Hepatocyte (in vitro differentiated cells): Measurements from ENCODE around the gene KSR1. TPM values are rescaled to one million over a fixed set of nuclear protein-coding genes. Genes with fewer than 3 reads are reported as not detected.
"Not testable (repeated sequence)": the region's sequence is repeated elsewhere in the genome, so short reads cannot be mapped to it uniquely, and the experiment has no call there.

Experiments used
- DNase-seq: peaks from one replicate; pipeline ENCODE4 v3.0.0-alpha.2; 2016; ENCODE audit warnings: low spot score
- H2AFZ ChIP-seq: fragments of 200-600 bp; sonication (generic); 2 replicates; pipeline ENCODE4 v1.6.0; 2016; ENCODE audit warnings: antibody characterized with exemption, mild to moderate bottlenecking
- H3K27ac ChIP-seq: fragments of 200-600 bp; sonication (generic); 2 replicates; pipeline ENCODE4 v1.5.1; 2016; ENCODE audit warnings: mild to moderate bottlenecking
- H3K27me3 ChIP-seq: fragments of 200-600 bp; sonication (generic); 2 replicates; pipeline ENCODE4 v1.6.1; 2016
- H3K36me3 ChIP-seq: fragments of 200-600 bp; sonication (generic); replicated peaks from 2 replicates; pipeline ENCODE4 v1.5.1; 2016; ENCODE audit warnings: low read depth; ENCODE audit not compliant: insufficient read depth
- H3K4me1 ChIP-seq: fragments of 200-600 bp; sonication (generic); 2 replicates; pipeline ENCODE4 v1.5.1; 2016; ENCODE audit warnings: mild to moderate bottlenecking, moderate library complexity; ENCODE audit not compliant: insufficient read depth
- H3K4me2 ChIP-seq: fragments of 200-600 bp; sonication (generic); 2 replicates; pipeline ENCODE4 v1.6.0; 2016
- H3K4me3 ChIP-seq: fragments of 200-600 bp; sonication (generic); 2 replicates; pipeline ENCODE4 v1.5.1; 2016; ENCODE audit warnings: mild to moderate bottlenecking
- H3K79me2 ChIP-seq: fragments of 200-600 bp; sonication (generic); 2 replicates; pipeline ENCODE4 v1.6.0; 2017; ENCODE audit warnings: mild to moderate bottlenecking
- H3K9me2 ChIP-seq: fragments of 200-600 bp; sonication (generic); replicated peaks from 2 replicates; pipeline ENCODE4 v1.6.0; 2017; ENCODE audit warnings: mild to moderate bottlenecking; ENCODE audit not compliant: insufficient read depth
- H3K9me3 ChIP-seq: fragments of 200-600 bp; sonication (generic); 2 replicates; pipeline ENCODE4 v1.5.1; 2016; ENCODE audit warnings: low read depth, mild to moderate bottlenecking
- H4K20me1 ChIP-seq: fragments of 200-600 bp; sonication (generic); 2 replicates; pipeline ENCODE4 v1.6.0; 2016; ENCODE audit warnings: mild to moderate bottlenecking; ENCODE audit not compliant: insufficient read depth, poor library complexity, severe bottlenecking
- CTCF ChIP-seq: fragments of 200-600 bp; sonication (generic); IDR thresholded peaks from 2 replicates; pipeline ENCODE4 v1.5.1; 2016; ENCODE audit warnings: antibody characterized with exemption, mild to moderate bottlenecking; ENCODE audit not compliant: poor library complexity
- EZH2 ChIP-seq: fragments of 200-600 bp; sonication (generic); IDR thresholded peaks from 2 replicates; pipeline ENCODE4 v1.6.1; 2016; ENCODE audit warnings: antibody characterized with exemption, mild to moderate bottlenecking, borderline replicate concordance
- EZH2phosphoT487 ChIP-seq: fragments of 200-600 bp; sonication (generic); IDR thresholded peaks from one replicate; pipeline ENCODE4 v1.6.1; 2018; ENCODE audit warnings: antibody characterized with exemption, mild to moderate bottlenecking, low read depth, moderate library complexity; ENCODE audit not compliant: unreplicated experiment, severe bottlenecking
- WGBS: methylation state at CpG from one replicate; pipeline ENCODE4 v1.1.6; 2016; ENCODE audit warnings: low lambda C conversion rate; ENCODE audit errors: missing lambda C conversion rate; 5-methylcytosine and 5-hydroxymethylcytosine counted together
- polyA plus RNA-seq: library from polyadenylated mRNA; unstranded; fragments of >200 nt; fragmentation: Nextera tagmentation; extraction: Ambion mirVana; gene quantifications from 2 replicates; pipeline ENCODE4 v1.2.1, GENCODE V29; 2016
- total RNA-seq: library from RNA; depleted of rRNA; stranded (reverse); fragments of >200 nt; gene quantifications from 2 replicates; pipeline ENCODE4 v1.2.3, GENCODE V29; 2014

KSR1 gene
- total and polyA plus RNA-seq, 2 experiments from 2014 or later: 16.2 to 32.6 TPM

GRCh38 chr17:27419156-27419555 lies 37.1 kb upstream of the KSR1 start:
- H3K4me3 ChIP-seq: no peak overlapping the region
- H2AFZ ChIP-seq: no peak overlapping the region
- H3K9me3 ChIP-seq: no peaks in the 10 kb centered on the region
- no peaks in the 10 kb centered on the region for H3K9me2 ChIP-seq
- H3K27me3 ChIP-seq: no peaks in the 10 kb centered on the region
- no peaks in the 10 kb centered on the region for H3K4me1 ChIP-seq
- no peak overlapping the region for H3K4me2 ChIP-seq
- no peaks in the 10 kb centered on the region for H3K36me3 ChIP-seq
- no peaks in the 10 kb centered on the region for H3K79me2 ChIP-seq
- H3K27ac ChIP-seq: no peak overlapping the region
- no peak for TF ChIP-seq EZH2
- TF ChIP-seq EZH2phosphoT487: no peak
- TF ChIP-seq CTCF: no peak
- 78% methylated on average over 4 of the region's 4 CpGs for WGBS
- H4K20me1 ChIP-seq: no peaks in the 10 kb centered on the region
- no peak for DNase-seq

GRCh38 chr17:27420211-27420950 lies 35.9 kb upstream of the KSR1 start:
- Histone ChIP-seq H3K27ac (no peak overlapping the region), H3K4me1 (no peaks in the 10 kb centered on the region), H3K4me3 (no peak overlapping the region), H3K79me2 (no peaks in the 10 kb centered on the region), H3K9me3 (no peaks in the 10 kb centered on the region), H3K4me2 (no peak overlapping the region), H4K20me1 (no peaks in the 10 kb centered on the region), H3K9me2 (no peaks in the 10 kb centered on the region), H3K27me3 (no peaks in the 10 kb centered on the region), H2AFZ (no peak overlapping the region), H3K36me3 (no peaks in the 10 kb centered on the region)
- WGBS: 91% methylated on average over 9 of the region's 9 CpGs
- TF ChIP-seq EZH2phosphoT487: no peak
- TF ChIP-seq CTCF: no peak
- TF ChIP-seq EZH2: no peak
- no peak for DNase-seq

GRCh38 chr17:27421111-27421510 lies 35.1 kb upstream of the KSR1 start:
- Histone ChIP-seq H3K79me2 (no peaks in the 10 kb centered on the region), H3K4me3 (no peak overlapping the region), H3K27me3 (no peaks in the 10 kb centered on the region), H3K36me3 (no peaks in the 10 kb centered on the region), H3K9me3 (no peaks in the 10 kb centered on the region), H2AFZ (no peak overlapping the region), H3K4me1 (no peaks in the 10 kb centered on the region), H3K4me2 (no peak overlapping the region), H3K9me2 (no peaks in the 10 kb centered on the region), H3K27ac (no peak overlapping the region), H4K20me1 (no peaks in the 10 kb centered on the region)
- WGBS: 94% methylated on average over 10 of the region's 10 CpGs
- TF ChIP-seq EZH2phosphoT487: no peak
- no peak for TF ChIP-seq EZH2
- no peak for TF ChIP-seq CTCF
- no peak for DNase-seq

- DNase-seq, H3K4me2 ChIP-seq, H2AFZ ChIP-seq, H3K4me3 ChIP-seq, H3K27ac ChIP-seq, H3K9me3 ChIP-seq, H3K27me3 ChIP-seq, H4K20me1 ChIP-seq, H3K36me3 ChIP-seq, H3K9me2 ChIP-seq, H3K4me1 ChIP-seq, H3K79me2 ChIP-seq: not testable (repeated sequence)
- WGBS: 99% methylated on average over 6 of the region's 6 CpGs
Observed at GRCh38 chr17:27421626-27422025, 34.6 kb upstream of the KSR1 start.
